Measurements from ENCODE around the gene EIF4B. TPM values are rescaled to one million over a fixed set of nuclear protein-coding genes. Genes with fewer than 3 reads are reported as not detected.

The EIF4B gene
- total RNA-seq, 1 experiment from 2014 or later: 809 TPM

DNA sequence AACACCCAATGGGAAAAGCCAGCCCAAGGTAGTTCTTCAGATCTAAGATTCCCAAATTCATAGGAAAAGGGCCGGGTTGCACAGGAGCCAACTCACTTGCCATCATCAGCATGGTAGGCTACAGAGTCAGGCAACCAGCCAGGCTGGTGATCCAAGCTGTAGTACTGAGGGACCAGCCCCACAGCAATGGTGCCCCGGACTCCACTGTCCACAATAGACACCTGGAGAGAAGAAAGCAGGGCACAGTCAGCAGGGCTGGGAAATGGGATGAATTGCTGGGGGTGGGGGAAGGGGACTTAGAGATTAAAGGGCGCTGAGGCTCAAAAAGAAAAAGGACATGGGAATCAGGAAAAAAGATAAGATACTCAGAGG lies 68.7 kb downstream of the EIF4B start:
- Histone ChIP-seq H3K4me2 (ENCODE audit: low read length) (no peak overlapping the region), H3K79me2 (ENCODE audit: insufficient read depth, low read length) (peaks cover 21% of the 10 kb centered on the region; the same call in 1 of the 2 replicates), H3K4me1 (ENCODE audit: control insufficient read depth in 1 of 2, insufficient read depth in 2 of 2, low read length in 2 of 2) (peaks cover 10 to 38% of the 10 kb centered on the region in 2 experiments), H3K9me2 (ENCODE audit: insufficient read depth) (no peaks in the 10 kb centered on the region), H3K27ac (ENCODE audit: low read depth, low read length) (no peak overlapping the region), H3K9me3 (ENCODE audit: control insufficient read depth in 1 of 2, insufficient read depth in 1 of 2, low read depth in 1 of 2, low read length in 2 of 2) (no peaks in the 10 kb centered on the region), H4K20me1 (ENCODE audit: insufficient read depth) (no peaks in the 10 kb centered on the region), H3K4me3 (replicated peaks in 1 of 2; ENCODE audit: low read depth in 1 of 2, low read length in 2 of 2) (no peak overlapping the region), H2AFZ (ENCODE audit: low read depth, low read length, poor library complexity, severe bottlenecking) (no peak overlapping the region), H3K9ac (ENCODE audit: low read length) (no peak overlapping the region), H3K27me3 (ENCODE audit: insufficient read depth, low read length) (no peaks in the 10 kb centered on the region), H3K36me3 (ENCODE audit: control insufficient read depth in 1 of 2, insufficient read depth in 2 of 2, low read length in 2 of 2) (peaks cover 9 to 36% of the 10 kb centered on the region in 2 experiments; a peak in 2 of 4 replicates)
- ChIA-PET CTCF (no interaction called here), RAD21 (ENCODE audit: low non-redundant PET in 1 of 2, low total read pairs in 2 of 2, uncharacterized antibody in 2 of 2, unreplicated experiment in 2 of 2) (no interaction called here), POLR2A (interaction anchor here (1.1 kb wide), 1 partner anchor 20 kb away, joined by 3 read pairs; no protein-coding TSS in a partner anchor)
- intact Hi-C loops (cut with micrococcal nuclease): no loop called here
- DNase-seq (ENCODE audit: low read depth, low spot score) (no peak), ATAC-seq (no peak)
- BruUV-seq (replicated peaks): no TSS peak
- TF ChIP-seq CEBPB (IDR thresholded peaks at IDR 0.05; ENCODE audit: low read depth) (no peak), POLR2A (IDR thresholded peaks at IDR 0.05; ENCODE audit: borderline replicate concordance, extremely low read depth, insufficient read depth, insufficient read length) (no peak), TCF7L2 (IDR thresholded peaks at IDR 0.05; ENCODE audit: borderline replicate concordance, extremely low read depth, insufficient read depth, insufficient read length) (no peak), YY1 (IDR thresholded peaks at IDR 0.05; ENCODE audit: extremely low read depth, insufficient replicate concordance, low read depth, low read length) (no peak), ZFX (IDR thresholded peaks at IDR 0.05) (no peak), FOSL1 (IDR thresholded peaks at IDR 0.05; ENCODE audit: low read depth) (no peak), EGR1 (IDR thresholded peaks at IDR 0.05; ENCODE audit: low read depth) (no peak), ZNF274 (IDR thresholded peaks at IDR 0.05; ENCODE audit: low read depth, low read length) (no peak), CBX3 (IDR thresholded peaks at IDR 0.05; ENCODE audit: low read depth) (no peak), EZH2 (IDR thresholded peaks at IDR 0.05) (no peak), EZH2phosphoT487 (IDR thresholded peaks at IDR 0.05; ENCODE audit: borderline replicate concordance) (no peak), JUND (IDR thresholded peaks at IDR 0.05) (no peak), RAD21 (IDR thresholded peaks at IDR 0.05; ENCODE audit: low read depth) (no peak)
- TF ChIP-seq, protein P1, sequence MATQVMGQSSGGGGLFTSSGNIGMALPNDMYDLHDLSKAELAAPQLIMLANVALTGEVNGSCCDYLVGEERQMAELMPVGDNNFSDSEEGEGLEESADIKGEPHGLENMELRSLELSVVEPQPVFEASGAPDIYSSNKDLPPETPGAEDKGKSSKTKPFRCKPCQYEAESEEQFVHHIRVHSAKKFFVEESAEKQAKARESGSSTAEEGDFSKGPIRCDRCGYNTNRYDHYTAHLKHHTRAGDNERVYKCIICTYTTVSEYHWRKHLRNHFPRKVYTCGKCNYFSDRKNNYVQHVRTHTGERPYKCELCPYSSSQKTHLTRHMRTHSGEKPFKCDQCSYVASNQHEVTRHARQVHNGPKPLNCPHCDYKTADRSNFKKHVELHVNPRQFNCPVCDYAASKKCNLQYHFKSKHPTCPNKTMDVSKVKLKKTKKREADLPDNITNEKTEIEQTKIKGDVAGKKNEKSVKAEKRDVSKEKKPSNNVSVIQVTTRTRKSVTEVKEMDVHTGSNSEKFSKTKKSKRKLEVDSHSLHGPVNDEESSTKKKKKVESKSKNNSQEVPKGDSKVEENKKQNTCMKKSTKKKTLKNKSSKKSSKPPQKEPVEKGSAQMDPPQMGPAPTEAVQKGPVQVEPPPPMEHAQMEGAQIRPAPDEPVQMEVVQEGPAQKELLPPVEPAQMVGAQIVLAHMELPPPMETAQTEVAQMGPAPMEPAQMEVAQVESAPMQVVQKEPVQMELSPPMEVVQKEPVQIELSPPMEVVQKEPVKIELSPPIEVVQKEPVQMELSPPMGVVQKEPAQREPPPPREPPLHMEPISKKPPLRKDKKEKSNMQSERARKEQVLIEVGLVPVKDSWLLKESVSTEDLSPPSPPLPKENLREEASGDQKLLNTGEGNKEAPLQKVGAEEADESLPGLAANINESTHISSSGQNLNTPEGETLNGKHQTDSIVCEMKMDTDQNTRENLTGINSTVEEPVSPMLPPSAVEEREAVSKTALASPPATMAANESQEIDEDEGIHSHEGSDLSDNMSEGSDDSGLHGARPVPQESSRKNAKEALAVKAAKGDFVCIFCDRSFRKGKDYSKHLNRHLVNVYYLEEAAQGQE (IDR thresholded peaks at IDR 0.05; ENCODE audit: low read depth): no peak
- TF ChIP-seq, protein P2, sequence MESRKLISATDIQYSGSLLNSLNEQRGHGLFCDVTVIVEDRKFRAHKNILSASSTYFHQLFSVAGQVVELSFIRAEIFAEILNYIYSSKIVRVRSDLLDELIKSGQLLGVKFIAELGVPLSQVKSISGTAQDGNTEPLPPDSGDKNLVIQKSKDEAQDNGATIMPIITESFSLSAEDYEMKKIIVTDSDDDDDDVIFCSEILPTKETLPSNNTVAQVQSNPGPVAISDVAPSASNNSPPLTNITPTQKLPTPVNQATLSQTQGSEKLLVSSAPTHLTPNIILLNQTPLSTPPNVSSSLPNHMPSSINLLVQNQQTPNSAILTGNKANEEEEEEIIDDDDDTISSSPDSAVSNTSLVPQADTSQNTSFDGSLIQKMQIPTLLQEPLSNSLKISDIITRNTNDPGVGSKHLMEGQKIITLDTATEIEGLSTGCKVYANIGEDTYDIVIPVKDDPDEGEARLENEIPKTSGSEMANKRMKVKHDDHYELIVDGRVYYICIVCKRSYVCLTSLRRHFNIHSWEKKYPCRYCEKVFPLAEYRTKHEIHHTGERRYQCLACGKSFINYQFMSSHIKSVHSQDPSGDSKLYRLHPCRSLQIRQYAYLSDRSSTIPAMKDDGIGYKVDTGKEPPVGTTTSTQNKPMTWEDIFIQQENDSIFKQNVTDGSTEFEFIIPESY (IDR thresholded peaks at IDR 0.05; ENCODE audit: extremely low read depth, insufficient replicate concordance, low read length): no peak

Measured in HCT116 (cell line).